A673 (cell line): Measurements from ENCODE around the gene IGF1R. TPM values are rescaled to one million over a fixed set of nuclear protein-coding genes. Genes with fewer than 3 reads are reported as not detected.

Experiments
- BruUV-seq: library from RNA; stranded (reverse); fragments of 400-500 nt; replicated peaks from 2 replicates; lab custom pipeline; 2021; lab: Mats Ljungman, UMichigan
- CTCF ChIA-PET: fragments of 300-600 bp; sonication (Branson Sonifier 250); formaldehyde crosslinking; loops from one replicate; lab custom pipeline; 2022; ENCODE audit warnings: antibody characterized with exemption; lab: Charles Lee
- POLR2A ChIA-PET: fragments of 300-600 bp; sonication (Branson Sonifier 250); formaldehyde crosslinking; loops from one replicate; lab custom pipeline; 2022; ENCODE audit warnings: antibody characterized with exemption; ENCODE audit not compliant: low non-redundant PET; lab: Charles Lee
- DNase-seq: peaks from one replicate; pipeline ENCODE4 v3.0.0-alpha.2; 2015; ENCODE audit warnings: low spot score
- H3K27ac ChIP-seq: fragments of 200-600 bp; sonication (generic); 2 replicates; pipeline ENCODE4 v1.5.1; 2016; ENCODE audit warnings: mixed run types, low read depth, mild to moderate bottlenecking, mixed read lengths, antibody characterized with exemption, low read length; ENCODE audit not compliant: poor library complexity, severe bottlenecking
- H3K27me3 ChIP-seq: fragments of 200-600 bp; sonication (generic); replicated peaks from 2 replicates; pipeline ENCODE4 v1.6.1; 2017; ENCODE audit warnings: mixed run types, low read depth, mild to moderate bottlenecking, mixed read lengths, antibody characterized with exemption, low read length; ENCODE audit not compliant: insufficient read depth, poor library complexity
- H3K36me3 ChIP-seq: fragments of 200-600 bp; sonication (generic); 2 replicates; pipeline ENCODE4 v1.6.1; 2016; ENCODE audit warnings: mixed run types, mild to moderate bottlenecking, mixed read lengths, antibody characterized with exemption, low read length; ENCODE audit not compliant: insufficient read depth, poor library complexity, severe bottlenecking
- H3K4me1 ChIP-seq: fragments of 200-600 bp; sonication (generic); 2 replicates; pipeline ENCODE4 v1.6.1; 2017; ENCODE audit warnings: mixed run types, mild to moderate bottlenecking, mixed read lengths, antibody characterized with exemption, low read length; ENCODE audit not compliant: insufficient read depth, poor library complexity, severe bottlenecking
- H3K4me3 ChIP-seq: fragments of 200-600 bp; sonication (generic); 2 replicates; pipeline ENCODE4 v1.5.1; 2016; ENCODE audit warnings: low read depth, mixed run types, mild to moderate bottlenecking, mixed read lengths, low read length; ENCODE audit not compliant: poor library complexity, severe bottlenecking
- H3K9me3 ChIP-seq: fragments of 200-600 bp; sonication (generic); 2 replicates; pipeline ENCODE4 v1.6.1; 2016; ENCODE audit warnings: mixed run types, low read depth, mild to moderate bottlenecking, mixed read lengths, antibody characterized with exemption, low read length; ENCODE audit not compliant: poor library complexity, severe bottlenecking
- CTCF ChIP-seq: fragments of 300-800, 200-600 bp; sonication (generic); conservative IDR thresholded peaks from 2 replicates; pipeline ENCODE4 v1.5.1; 2017; ENCODE audit warnings: low read depth, mild to moderate bottlenecking, antibody characterized with exemption, low read length, moderate library complexity, mixed read lengths
- EZH2 ChIP-seq: fragments of 200-600 bp; sonication (generic); IDR thresholded peaks from 2 replicates; pipeline ENCODE4 v1.6.1; 2017; ENCODE audit warnings: borderline replicate concordance, low read depth, mild to moderate bottlenecking, mixed read lengths, antibody characterized with exemption, low read length; ENCODE audit not compliant: poor library complexity, severe bottlenecking
- intact Hi-C: fragments of 100-400 bp; cut with micrococcal nuclease; formaldehyde crosslinking; loops from one replicate; pipeline ENCODE4 v1.10.0; 2022; ENCODE audit not compliant: unreplicated experiment
- total RNA-seq: library from RNA; stranded (reverse); gene quantifications from 2 replicates; pipeline ENCODE4 v1.2.3, GENCODE V29; 2021

The IGF1R gene
- total RNA-seq, 1 experiment from 2014 or later: 34.9 TPM

- intact Hi-C loops: no loop called here
- POLR2A ChIA-PET: no interaction called here
- peak overlapping the region; percentile 10 for H3K27ac ChIP-seq
- H3K4me1 ChIP-seq: peaks cover 15% of the 10 kb centered on the region
- no peaks in the 10 kb centered on the region for H3K9me3 ChIP-seq
- CTCF ChIA-PET: no interaction called here
- H3K4me3 ChIP-seq: no peak overlapping the region
- no peak for TF ChIP-seq CTCF
- no peak for TF ChIP-seq EZH2
- H3K27me3 ChIP-seq: no peaks in the 10 kb centered on the region
- DNase-seq: no peak
- BruUV-seq: no TSS peak
- H3K36me3 ChIP-seq: no peaks in the 10 kb centered on the region
Observed at GRCh38 chr15:98671060-98672008, 23.0 kb downstream of the IGF1R start.

GRCh38 chr15:98673133-98673532, 24.8 kb downstream of the IGF1R start:
- ChIA-PET CTCF (no interaction called here), POLR2A (no interaction called here)
- Histone ChIP-seq H3K4me1 (peaks cover 15% of the 10 kb centered on the region), H3K27ac (no peak overlapping the region), H3K27me3 (no peaks in the 10 kb centered on the region), H3K9me3 (no peaks in the 10 kb centered on the region), H3K4me3 (no peak overlapping the region), H3K36me3 (no peaks in the 10 kb centered on the region)
- no TSS peak for BruUV-seq
- intact Hi-C loops: no loop called here
- TF ChIP-seq CTCF (no peak), EZH2 (no peak)
- no peak for DNase-seq

GRCh38 chr15:98674336-98674735, 26.0 kb downstream of the IGF1R start:
- no peak for DNase-seq
- Histone ChIP-seq H3K9me3 (no peaks in the 10 kb centered on the region), H3K36me3 (no peaks in the 10 kb centered on the region), H3K27ac (no peak overlapping the region), H3K4me3 (no peak overlapping the region), H3K27me3 (no peaks in the 10 kb centered on the region), H3K4me1 (peaks cover 15% of the 10 kb centered on the region)
- ChIA-PET POLR2A (interaction anchor here (0.6 kb wide), 1 partner anchor 431 kb away, joined by 3 read pairs; no protein-coding TSS in a partner anchor), CTCF (no interaction called here)
- TF ChIP-seq CTCF: no peak
- TF ChIP-seq EZH2: no peak
- intact Hi-C loops: no loop called here
- BruUV-seq: no TSS peak
